Activated CD4-positive, alpha-beta T cell treated with anti-CD3 and anti-CD28 coated beads, Interleukin-2, amount 50 U/mL, for 24 hours (primary cell): ENCODE measurements around the gene GALNT9.

ENCODE experiments used
- DNase-seq, 2 donors: peaks; one replicate each; pipeline ENCODE4 v3.0.0-alpha.2; 2020; ENCODE audit warnings: low read depth in 1 of 2, low spot score in 1 of 2

The GALNT9 gene

DNA sequence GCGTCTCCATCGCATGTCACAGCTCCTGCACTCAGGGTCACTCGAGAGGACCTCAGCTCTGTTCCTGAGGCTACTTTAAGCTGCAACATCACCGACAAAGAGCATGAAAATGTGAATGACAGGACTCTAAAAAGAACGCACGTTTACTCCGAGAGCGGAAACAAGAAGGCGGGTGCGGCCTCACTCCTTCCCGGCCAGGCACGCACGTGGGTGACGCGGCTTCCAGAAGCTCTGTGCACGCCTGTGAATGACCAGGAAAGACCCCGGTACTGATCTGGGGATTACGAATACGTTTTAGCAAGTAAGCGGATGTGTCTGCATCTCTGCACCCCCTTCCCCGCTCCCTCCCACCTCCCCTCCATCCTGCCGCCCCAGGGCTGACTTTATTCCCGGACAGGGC lies 15.2 kb upstream of the GALNT9 start:
- no peak for DNase-seq

DNA sequence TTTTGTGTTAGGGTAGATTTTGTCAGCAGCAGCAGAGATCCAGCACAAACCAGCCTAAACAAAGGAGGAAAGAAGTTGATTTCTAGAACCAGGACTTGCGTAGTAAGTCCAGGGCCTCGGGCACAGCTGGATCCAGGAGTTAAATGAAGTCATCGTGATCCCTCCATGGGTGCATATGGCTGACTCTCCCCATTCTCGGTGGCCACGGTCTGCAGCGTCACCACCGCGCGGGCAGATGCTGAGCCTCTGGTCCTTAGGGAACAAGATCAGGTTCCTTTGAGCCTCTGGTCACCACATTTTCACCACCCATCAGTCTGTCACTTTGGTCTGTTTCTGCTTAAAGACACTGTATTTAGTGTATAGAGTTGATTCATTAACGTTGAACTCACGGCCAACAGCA lies 14.8 kb upstream of the GALNT9 start:
- no peak for DNase-seq

DNA sequence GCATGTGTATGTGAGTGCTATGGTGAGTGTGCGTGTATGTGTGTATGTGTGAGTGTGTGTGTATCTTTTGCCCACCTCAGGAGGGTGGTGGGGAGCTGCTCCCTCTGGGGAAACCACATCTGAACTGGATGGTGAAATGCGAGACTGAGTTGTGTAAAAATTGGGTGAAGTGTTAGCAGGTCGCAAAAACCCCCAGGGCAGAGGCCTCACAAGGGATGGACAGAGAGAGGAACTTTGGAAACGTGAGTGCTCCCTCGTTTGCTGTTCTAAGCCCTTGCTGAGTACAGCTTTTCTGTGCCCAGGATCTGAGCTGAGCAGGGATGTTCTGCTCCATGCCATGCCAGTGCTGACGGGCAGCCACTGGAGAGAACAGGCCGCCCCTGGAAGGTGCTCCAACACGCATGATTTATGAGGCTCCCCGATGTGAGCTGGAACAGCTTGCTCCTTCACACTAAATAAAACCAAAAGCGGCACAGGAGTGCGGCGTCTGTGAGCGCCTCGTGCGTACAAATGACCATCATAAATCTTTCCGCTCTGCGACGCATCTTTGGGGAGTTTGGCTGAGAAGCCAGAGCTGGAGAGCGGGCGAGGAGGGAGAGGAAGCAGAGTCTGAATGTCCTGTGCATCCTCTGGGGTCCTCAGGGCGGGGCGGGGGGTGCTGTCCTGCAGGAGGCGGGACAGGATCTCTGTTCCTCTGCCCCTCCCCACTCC lies 14.1 kb upstream of the GALNT9 start:
- DNase-seq = no peak

DNA sequence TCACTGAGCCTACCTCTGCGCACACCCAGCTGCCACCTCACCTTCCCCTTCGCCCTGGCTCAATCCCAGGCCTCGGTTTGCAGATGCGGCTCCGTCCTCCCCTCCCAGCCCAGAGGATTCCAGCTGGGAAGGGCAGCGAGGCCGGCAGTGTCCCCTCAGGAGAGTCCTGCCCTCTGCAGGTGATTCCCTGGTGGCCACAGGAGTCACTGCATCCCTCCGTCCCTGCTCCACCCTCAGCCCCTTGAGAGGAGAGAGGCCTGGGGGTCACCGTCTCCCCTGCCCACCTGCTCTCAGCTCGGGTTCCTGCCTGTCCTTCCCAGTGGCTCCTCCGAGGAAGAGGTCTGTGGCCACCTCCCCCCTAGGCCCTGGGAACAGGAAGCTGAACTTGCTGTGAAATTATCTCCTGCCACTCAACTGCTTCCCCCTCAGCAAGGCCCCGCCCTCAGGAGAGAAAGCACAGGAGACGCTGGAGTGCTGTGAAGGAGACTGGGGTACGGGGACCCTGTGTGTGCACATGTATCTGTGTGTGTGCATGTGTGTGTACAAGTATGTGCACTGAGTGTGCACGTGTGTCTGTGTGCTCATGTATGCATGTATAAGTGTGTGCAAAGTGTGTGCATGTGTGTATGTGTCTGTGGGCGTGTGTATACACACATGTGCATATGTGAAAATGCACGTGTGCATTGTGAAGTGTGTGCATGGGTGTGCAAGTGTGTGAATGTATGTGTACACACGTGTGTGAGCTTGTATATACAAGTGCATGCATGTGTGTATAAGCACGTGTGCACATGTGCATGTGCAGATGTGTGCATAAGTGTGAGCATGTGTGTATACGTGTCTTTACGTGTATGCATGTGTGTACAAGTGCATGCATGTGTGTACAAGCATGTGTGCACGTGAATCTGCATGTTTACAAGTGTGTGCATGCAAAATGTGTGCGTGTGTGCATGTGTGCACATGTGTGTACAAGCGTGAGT lies 13.2 kb upstream of the GALNT9 start:
- DNase-seq = no peak

DNA sequence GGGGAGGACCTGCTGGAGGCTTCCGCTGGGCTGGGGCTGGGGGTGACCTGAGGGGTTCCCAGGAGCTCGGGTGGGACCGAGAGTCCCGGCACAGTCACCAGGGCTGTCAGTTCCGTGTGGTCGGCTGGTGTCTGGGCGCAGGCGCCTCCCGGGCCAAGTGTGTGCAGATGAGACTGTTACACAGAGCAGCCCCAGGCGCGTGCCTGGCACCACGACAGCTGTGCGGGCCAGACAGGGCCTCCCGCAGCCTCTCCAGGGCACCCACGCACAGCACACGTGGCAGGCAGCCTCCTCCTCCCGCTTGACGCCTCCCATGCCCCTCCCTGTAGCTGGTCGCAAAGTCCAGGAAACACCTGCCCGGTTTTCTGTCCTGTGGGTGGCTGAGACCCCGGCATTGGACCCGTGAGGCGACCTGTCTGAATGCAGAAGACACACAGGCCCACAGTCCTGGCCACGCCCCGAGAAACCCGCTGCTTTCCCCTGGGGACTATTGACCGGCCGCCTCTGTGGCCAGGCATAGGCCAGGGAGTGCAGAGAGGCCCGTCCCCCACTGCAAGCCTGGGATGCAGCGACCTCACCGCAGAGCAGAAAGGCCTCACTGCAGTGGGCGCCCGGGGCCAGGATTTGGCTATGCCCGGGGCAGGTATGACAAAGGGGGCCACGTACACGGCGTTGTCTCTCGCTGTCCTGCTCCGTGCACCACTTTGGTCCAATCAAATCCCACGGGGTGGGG lies 12.1 kb upstream of the GALNT9 start:
- no peak for DNase-seq

DNA sequence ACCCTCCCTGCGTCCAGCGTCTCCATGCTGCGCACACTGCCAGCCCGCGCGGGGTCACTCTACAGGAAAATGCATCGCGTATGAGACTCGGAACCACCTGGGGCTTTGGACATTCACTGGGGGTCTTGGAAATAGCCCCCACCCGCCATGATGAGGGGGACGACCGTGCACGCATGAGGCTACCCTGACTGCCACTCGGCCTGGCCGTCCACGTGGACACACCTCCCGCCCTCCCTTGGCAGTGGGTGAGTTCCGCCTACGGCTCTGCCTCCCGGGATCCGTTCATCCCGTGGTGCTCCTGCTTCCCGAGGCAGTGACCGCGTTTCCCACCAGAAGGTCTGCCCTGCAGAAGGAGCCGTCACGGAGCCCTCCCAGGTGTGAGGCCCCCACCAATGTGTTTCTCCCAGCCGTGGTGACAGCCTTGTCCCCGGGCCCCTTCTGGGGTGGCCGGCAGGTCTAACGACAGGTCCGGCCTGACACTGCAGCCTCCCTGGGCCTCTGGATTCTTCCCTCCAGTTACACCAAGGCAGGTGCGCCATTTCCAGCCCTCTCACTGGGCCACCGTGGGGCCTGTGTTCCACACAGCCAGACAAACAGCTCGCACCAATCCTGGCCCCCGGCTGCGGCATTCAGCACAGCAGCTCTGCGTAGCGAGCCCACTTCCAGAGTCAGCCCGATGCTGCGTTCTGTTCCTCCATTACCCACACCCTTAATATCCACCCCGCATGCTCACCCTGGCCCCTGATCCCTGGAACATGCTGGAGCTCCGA lies 11.1 kb upstream of the GALNT9 start:
- DNase-seq = no peak

DNA sequence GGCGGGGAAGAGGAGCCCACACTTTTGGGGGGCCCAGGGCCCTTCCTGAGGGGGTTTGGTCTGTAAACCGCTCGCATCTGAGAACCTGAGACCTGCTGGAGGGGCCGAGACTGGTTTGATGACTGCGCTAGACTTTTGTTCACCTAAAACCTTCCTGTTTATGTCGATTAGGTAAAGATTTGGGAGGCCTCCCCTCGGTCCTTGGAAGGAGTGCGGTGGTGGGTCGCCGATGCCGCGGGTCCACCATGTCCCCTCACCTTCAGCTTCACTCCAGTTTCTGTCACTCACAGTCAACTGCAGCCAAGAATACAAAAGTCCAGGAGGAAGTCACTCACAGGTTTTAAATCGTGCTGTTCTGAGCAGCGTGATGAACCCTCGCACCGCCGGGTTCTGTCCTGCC lies 10.5 kb upstream of the GALNT9 start:
- DNase-seq = no peak

DNA sequence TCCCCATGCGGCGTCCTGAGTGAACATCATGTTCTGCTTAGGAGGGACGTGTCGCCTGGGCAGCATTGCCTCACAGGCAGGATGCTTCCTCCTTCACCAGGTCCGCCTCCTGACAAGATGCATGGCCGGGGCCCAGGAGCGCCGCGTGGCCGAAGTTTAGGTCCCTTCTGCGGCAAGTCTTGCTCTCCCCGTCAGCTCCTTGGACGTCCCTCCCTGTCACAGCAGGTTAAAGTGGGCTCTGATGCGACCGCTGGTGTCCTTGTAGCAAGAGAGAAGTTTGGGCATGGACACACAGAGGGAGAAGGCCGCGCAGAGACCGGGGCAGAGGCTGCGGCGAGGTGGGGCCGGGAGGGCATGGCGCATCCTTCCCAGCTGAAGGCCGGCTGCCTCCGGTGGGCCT lies 9.4 kb upstream of the GALNT9 start:
- no peak for DNase-seq

DNA sequence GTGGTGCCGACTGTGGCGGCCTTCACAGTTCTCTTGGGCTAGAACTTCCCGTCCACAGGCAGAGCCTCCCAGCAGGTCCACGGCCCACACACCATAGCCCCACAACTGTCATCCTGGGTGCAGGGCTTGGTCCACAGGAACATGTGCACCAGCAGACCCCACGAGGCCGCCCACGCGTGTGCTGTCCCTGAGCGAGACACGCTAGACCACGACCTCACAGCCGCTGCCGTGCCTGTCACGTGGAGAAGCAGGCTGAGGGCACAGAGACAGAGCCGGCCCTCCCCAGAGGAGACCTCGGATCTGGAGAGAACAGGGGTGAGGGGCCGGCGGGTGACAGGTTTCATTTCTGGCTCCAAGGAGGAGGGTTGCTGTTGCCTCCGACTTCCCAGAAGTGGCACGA lies 8.9 kb upstream of the GALNT9 start:
- no peak for DNase-seq

DNA sequence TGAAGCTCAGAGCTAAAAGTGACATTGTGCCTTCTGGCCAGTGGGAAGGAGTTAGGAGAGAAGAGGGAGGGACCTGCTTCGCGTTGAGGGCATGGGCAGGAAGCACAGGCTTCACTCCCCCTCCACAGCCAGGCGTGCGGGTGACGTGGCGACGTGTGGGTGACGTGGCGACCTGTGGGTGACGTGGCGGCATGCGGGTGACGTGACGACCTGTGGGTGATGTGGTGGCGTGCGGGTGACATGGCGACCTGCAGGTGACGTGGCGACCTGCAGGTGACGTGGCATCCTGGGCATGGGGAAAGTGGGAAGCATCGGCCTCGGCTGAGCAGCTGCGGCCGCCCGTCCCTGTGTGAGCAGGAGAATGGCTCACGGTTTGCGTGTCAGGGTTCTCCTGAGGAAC lies 8.2 kb upstream of the GALNT9 start:
- DNase-seq = no peak

DNA sequence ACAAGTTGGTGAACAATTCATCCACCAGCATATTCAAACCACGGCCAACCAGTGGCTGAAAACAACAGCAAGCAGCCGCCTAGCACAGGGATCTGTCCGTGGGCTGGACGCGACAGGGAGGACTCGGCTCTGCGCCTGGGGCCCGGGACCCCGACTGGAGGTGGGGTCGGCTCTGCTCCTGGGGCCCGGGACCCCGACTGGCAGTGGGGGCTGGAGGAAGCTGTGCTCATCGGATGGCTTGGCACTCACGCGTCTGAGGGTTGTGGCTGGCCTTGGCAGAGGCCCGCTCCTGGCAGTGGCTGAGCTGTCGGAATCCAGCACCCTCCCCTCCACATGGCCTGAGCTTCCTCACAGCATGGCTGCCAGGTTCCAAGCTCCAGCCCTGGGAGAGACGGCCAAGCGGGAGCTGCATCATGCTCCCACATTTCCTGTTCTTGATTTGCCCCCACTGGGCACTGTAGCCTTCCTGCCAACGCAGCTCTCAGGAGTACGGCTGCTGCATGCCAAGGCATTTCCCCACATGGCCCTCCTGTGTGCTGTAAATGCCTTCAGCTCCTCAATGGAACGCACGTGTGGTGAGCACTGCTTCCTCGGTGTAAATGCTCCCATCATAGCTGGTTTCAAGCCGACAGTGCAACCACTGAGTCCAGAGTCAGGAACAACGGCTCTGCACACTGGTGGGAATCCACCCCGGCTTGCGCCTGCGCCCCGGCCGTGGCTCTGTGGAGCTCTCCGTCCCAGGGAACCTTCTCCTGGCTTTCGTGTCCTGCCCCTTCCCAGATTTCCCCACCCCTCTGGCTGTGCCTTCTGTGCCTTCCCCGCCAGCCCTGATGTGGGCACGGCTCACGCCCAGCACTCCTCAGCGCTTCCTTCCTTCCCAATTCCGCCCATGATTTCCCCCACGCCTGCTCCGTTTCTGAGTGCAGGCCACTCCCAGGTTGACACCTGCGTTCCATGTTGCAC lies 7.3 kb upstream of the GALNT9 start:
- no peak for DNase-seq

DNA sequence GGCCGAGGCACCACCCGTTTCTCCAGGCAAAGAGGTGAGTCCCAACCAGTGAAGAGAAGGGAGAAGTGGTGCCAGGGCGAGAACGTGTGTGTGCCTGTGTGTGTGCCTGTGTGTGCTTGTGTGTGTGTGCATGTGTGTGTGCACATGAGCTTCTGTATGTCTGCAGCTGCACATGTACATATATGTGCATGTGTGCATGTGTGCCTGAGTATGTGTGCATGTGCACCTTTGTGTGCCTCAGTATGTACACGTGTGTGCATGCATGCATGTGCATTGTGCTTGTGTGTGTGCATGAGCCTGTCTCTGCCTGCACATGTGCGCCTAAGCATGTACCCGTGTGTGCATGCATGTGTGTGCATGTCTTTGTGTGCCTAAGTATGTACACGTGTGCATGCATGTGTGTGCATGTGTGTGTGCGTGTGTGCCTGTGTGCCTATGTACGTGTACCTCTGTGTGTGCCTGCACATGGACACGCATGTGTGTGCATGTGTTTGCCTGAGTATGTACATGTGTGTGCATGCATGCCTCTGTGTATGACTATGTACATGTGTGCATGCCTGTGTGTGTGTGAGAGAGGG lies 5.9 kb upstream of the GALNT9 start:
- DNase-seq = no peak

DNA sequence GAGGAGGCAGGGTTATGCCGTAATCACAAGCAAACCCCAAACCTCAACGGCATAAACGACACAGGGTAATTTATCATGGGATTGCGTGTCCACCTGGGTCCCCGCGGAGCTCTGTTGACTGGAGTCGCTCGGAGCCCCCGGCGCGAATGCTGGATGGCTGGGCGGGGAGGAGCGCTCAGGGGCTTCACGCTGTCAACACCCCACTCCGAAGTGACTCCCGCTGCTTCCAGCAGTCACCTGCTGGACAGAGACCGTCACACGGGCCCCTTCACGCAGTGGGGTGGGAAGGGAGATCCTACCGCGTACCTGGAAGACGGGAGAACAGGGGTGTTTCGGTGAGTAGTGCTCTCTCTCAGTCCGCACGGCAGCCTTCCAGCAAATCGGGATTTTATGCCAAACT lies 4.4 kb upstream of the GALNT9 start:
- DNase-seq = no peak

DNA sequence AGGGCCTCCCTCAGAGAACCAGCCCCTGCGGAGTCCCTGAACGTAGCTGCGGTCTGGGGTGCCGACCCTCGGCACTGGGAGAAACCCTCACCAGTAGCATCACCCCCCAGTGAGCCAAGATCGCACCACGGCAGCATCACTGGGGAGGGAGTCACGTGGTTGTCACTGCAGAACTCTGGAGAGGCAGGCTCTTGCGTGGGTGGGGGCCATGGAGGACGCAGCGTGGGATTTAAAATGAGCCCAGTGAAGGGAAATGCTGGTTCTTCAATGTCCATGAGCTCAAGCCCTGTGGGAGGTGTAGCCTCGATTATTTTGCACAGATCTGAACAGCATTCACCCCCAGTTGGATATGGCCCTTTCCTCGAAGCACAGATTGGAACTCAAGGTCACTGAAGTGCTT lies 3.9 kb upstream of the GALNT9 start:
- DNase-seq = no peak

DNA sequence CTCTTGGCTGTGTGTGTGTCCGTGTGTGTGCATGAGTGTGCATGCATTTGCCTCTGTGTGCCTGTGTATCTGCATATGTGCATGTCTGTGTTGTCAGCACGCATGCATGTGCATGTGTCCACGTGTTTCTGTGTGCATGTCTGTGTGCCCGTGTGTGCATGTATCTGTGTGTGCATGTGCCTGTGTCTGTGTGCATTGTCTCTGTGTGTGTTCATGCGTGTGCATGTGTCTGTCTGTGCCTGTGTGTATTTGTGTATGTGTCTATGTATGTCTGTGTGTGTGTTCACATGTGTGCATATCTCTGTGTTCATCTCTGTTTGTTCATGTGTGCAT lies 1.1 kb upstream of the GALNT9 start:
- DNase-seq = no peak

DNA sequence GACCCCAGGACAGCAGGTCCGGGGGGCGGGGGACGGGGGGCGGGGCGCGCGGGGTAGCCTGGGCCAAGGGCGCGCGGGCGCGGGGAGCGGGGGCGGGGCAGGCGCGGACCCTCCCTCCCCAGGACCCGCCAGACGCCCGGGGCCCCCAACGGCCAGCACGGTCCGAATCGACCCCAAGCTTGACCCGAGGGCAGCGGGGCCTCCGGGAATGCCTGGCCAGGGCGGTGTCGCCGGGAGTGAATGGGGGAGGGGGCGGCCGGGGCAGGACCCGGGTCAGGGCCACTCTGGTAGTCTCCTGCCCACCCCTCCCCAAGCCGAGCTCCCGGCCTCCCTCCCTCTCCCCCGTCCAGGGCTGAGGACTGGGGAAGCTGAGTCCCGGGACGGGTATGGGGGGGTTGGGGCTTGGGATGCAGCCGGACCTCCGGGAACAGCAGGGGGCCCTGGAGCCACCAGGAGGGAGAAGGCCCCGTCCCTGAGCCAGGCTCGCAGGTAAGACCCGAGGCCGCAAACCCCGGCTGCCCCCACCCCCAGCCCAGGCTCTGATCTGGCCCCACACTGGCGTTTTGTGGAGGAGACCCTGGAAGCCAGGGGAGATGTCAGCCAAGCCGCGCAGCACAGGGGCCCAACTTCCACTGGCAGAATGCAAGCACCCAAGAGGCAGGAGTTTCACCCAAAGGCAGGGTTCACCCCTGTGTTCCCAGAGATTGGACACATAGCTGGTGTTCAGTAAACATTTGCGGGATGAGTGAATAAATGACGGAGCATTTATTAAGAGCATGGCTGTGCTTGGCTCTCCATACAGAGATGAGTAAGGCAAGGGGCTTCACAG lies 545 bp upstream of the GALNT9 start:
- DNase-seq = no peak

DNA sequence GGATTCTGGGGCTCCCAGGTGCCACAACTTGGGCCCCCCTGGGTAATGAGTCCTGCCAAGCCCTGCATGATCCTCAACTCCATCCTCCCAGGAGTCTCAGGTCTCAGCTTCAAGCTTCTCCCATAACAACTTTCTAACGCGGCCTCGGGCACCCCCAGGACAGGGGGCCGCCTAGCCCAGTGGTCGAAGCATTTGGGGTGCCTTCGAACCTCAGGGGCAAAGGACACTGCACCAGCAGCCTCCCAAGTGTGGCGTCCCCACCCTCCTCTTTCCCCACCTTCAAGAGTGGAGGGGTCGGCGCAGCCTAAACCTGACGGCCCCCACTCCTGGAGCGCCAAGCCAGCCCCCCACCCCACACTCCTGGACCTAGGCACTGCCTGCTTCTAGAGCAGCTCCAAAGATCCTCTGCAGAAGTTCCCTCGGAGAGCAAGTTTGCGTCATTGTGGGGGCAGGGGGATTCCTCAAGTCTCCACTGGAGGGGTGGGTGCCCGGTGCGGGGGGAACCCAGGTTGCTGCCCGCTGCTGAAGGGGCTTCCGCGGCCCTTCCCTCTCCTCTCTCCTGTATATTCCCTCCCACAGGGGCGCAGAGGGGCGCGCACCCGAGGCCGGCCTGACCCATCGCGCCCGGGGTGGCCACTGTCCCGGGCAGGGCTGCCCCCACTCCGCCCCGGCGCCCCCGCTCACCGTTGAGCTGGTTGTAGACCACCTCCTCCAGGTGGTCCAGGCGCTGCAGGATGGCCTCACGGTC lies 933 bp downstream of the GALNT9 start:
- DNase-seq = no peak
